GM21360 (cell line): ENCODE measurements around the gene GOLGA2.

Experiments
- ATAC-seq: cut with Tn5 transposase; IDR thresholded peaks from one replicate; pipeline ENCODE4 v1.9.1; 2021; ENCODE audit warnings: mild to moderate bottlenecking, moderate library complexity; ENCODE audit not compliant: unreplicated experiment

Gene GOLGA2

DNA sequence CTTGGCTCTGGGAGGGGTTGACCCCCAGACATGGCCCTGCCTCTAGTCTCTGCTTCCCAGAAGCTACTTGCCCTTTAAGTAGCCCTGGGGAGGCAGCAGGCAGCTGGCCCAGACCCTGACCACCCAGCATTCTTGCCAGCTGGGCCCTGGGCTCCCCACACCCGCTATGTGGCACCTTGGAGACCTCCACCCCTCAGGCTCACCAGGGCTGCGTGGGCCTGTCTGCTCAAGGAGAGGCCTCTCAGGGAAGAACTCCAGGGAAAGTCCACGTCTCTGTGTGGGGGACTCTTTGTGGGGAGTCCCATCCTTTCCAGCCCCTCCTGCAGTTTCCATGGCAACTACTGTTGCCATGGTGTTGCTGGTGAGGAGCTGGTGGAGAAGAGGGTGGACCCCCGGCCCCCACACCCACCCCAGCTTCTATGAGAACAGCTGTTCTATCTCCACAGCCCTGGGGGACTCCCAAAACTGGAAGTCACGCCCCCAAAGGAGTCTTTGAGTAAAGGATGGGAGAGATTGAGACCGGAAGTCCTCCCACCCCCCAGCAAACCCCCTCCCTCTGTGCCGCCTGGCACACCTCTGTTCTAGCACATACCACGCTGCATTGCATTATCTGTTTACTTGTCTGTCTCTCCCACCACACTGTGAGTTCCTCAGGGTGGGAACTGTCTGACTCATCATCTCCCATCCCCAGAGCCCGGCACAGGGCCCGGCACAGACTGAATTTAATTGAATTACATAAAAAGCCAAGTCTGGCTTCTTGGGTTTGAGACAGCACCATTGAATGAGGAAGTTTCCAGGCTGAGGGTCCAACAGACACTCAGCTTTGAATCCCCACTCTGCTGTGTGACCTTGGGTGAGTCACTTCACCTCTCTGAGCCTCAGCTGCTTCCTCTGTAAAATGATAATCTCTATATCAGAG is 60.1 kb downstream of the GOLGA2 start:
- ATAC-seq, result no peak

DNA sequence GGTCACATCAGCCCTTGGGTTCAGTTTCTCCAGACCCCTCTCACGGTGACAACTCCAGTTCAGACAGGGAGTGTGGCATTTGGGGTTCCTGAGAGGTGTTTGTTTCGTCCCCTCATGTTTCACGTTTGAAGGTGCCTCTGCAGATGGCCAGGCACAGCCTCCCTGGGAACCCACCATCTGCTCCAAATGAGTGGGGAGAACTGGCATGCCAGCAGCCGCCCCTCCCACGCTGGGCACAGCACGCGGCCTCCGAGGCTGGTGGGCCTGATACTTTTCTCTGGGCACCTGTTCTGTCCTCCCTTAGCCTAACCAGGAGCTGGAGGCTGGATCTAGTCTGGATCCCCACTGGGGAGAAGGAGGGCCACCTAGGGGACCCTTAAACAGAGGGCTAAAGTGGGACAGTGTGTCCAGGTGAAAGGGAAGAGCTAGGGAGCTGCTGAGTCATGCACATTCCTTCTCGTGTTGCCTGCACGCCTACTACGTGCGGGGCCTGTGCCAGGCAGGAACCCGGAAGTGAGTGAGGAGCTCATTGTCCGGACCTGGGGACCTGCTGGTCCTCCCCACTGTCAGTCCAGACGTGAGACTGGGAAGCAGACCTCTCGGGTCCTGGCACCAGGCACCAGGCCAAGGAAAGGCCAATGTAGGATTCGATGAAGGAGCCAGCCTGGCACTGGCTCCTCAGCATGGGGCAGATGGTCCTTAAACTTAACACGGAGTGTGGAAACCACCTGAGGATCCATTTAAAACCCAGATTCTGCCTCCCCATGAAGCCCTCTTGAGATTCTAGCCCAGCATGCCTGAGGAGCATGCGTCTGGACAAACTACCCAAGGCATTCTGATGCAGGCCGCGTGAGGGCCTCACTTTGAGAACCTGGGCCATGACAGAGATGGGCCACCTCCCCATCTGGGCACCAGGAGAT is 61.0 kb downstream of the GOLGA2 start:
- ATAC-seq, result no peak

DNA sequence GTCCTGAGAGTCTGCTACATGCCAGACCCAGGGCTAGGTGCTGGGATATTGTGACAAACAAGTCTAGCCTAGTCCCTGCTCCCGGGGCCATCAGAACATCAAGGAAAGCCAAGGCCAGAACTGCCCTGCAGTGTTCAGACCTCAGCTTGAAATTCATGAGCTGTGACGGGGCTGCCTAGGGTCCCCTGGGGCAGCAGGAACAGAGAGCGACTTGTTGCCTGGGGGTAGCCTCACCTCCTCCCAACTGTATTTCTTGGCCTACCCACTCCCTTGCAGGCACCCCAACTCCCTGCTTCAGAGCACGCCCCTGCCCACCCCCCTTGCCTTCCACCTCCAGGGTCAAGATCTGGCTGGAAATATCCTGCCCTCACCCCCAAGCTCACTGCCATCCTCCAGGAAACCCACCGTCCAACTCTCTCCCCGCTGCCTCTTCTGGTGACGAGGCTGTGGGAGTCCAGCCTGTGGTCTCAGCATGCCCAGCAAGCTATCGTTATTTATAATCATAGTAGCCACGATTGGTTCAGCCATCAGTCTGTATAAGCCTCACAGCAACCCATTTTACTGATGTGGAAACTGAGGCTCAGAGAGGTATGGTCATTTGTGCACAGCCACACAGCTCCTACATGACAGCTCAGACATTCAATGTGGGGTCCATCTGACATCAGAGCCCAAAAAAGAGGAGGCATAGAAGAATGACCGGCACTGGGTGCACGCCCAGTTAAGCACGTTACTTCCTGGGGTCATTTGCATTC is 61.9 kb downstream of the GOLGA2 start:
- no peak for ATAC-seq

DNA sequence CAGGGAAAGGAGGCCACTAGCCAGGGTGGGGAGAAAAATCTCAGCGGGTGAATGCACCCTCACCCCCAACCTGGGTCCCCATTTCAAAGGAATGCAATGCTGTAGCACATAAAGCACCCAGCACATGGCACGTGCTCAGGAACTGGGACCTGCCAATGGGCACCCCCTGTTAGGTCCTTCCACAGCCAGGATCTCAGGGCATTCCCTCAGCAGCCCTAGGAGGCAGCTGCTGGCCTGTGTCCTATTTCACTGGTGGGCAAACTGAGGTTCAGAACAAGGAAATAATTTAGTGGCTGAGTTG is 63.9 kb downstream of the GOLGA2 start:
- ATAC-seq, result no peak

DNA sequence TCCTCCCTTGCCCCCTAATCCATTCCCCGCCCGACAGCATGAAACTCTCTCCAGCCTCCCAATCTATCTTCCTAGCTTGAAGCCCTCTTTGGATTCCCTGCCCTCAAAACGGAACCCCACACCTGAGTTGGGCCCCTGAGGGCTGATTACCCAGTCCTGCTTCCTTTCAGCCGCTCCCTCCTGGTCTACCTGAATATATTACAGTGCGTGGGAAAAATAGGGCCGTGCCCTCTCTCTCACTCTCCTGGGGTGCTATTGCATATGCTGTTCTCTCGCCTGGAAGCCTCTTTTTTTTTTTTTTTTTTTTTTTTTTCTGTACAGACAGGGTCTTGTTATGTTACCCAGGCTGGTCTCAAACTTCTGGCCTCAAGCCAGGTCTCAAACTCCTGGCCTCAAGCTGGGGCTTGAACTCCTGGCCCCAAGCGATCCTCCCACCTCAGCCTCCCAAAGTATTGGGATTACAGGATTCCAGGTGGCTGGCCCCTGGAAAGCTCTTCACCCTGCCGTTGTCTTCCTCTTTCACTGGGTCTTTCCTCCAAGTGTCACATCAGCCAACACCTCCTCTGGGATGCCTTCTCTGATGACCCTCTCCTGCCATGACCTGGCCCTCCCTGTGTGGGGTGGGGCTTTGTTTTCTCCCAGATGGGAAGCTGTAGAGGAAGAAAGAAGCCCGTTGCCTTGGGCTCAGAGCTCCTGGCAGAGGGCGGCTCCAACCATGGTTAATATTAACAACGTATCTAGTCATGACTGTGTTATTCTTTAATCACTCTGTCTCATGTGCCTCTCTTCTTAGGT is 64.4 kb downstream of the GOLGA2 start:
- no peak for ATAC-seq

DNA sequence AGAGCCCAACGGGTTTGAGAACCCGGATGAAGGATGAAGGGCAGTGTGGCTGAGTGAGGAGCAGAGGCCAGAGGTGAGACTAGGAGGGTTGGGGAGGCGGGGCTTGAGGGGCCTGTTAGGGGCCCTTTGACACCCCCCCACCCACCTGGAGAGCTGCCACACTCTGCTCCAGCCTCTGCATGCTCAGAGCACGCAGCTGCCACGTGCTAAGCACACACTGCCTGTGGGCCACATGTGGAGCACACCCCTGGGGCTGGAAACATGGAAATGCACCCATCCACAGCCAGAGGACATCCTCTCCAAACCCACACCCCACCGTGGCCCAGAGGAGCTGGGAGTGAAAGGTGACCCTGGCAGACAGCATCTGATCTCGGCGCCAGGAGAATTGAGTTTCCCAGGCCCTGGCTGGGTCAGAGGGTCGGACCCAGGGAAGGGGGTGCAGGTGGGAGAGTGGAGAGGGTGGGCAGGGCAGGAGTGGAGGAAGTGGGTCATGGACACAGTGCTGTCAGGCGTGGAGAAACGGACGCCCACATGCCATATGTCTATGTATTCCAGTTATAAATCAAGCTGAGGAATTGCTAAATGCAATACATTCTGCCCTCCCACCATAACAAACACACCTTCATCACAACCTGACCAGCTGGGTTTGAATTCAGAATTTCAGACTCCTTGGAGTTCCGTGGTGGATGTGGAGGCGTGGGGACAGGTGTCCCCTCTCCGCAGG is 66.7 kb downstream of the GOLGA2 start:
- no peak for ATAC-seq

DNA sequence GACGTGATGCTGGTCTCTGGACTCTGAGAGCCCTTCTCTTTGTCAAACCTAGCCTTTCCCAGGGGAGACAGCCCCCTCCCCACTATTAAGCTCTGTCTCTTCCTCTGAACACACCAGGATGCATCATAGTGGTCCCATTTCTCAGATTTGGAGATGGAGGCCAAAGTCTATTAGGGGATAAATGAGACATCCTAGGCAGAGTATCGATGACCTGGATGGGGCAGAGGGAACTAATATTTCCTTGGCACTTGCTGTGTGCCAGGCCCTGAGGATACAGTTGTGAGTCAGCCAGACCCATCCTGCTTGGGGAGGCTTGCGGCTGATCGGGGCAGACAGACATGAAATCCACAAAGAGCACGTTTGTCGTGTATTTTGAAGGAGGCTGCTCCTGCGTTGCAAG is 67.4 kb downstream of the GOLGA2 start:
- no peak for ATAC-seq

DNA sequence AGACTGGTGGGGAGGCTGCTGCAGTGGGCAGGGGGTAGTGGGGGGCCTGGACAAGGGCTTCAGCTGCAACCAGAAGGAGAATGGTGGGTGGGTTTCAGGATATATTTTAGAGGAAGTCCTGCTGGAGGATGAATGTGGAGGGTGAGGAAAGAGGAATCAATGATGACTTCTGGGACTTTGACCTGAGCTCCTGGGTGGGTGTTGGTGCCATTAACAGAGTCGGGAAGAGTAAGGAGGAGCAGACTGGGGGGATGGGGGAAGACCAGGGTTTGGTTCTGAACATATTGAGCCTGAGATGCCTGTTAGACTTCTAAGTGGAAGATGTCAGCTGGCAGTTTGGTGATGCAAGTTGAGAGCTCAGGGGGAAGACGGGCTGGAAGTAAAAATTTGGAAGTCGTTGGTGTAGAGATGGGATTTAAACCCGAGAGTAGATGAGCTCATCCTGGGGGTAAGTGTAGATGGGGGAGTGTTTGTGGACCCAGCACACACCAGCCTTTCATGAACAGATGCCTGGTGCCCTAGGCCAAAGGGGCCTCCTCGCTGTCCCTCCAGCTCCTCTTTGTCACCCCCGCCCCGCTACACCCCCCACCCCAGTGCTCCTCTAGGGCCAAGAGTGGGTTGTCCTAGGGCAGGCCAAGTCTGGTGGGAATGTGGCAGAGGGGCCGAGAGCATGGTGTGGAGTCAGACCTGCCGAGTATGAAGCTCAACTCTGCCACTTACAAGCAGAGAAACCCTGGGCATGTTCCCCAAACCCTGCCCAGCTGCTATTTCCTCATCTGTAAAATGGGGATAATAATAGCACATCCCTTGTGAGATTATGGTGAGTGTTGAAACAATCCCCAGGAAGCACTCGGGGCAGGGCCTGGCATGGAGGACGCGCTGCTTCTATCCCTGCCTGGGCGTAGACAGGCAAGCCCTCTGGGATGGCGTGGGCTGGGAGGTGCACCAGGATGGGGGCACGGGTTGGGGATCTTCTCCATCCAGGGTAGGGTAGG is 68.6 kb downstream of the GOLGA2 start:
- no peak for ATAC-seq

DNA sequence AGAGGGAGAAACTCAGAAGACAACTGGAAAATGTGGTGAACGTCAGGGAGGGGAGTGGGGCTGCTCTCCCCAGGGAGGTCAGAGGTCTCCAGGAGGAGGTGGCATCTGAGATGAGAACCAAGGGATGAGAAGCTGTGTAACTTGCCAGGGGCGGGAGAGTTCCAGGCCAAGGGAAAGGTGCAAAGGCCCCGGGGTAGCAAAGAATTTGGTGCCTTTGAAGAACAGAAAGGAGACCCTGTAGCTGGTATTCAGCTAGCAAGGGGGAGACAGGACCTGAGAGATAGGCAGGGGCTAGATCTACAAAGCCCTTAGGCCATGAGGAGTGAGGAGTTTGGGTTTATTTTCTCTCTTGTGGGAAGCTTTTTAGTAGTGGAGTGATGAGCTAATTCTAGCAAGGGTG is 69.3 kb downstream of the GOLGA2 start:
- ATAC-seq, result no peak
